NCI-H460 (cell line): ENCODE results near the gene UCMA. TPM values are rescaled to one million over a fixed set of nuclear protein-coding genes. Genes with fewer than 3 reads are reported as not detected.
A peak's percentile ranks its signal among the peaks of the same experiment; 100 is the strongest.
"Not testable (repeated sequence)": the region's sequence is repeated elsewhere in the genome, so short reads cannot be mapped to it uniquely, and the experiment has no call there.

Experiments
- DNase-seq: peaks from one replicate; pipeline ENCODE4 v3.0.0-alpha.2; 2016; ENCODE audit warnings: low read depth; ENCODE audit errors: extremely low read depth
- polyA plus RNA-seq: library from polyadenylated mRNA; depleted of rRNA; stranded (reverse); fragments of >200 nt; gene quantifications from 2 replicates; pipeline ENCODE4 v1.2.3, GENCODE V29; 2014; cell fraction: nucleus; rRNA removed
- total RNA-seq: library from RNA; depleted of rRNA; stranded (reverse); fragments of >200 nt; shearing (Covaris generic); gene quantifications from 2 replicates; pipeline ENCODE4 v1.2.3, GENCODE V29; 2014; rRNA removed

Gene UCMA
- total RNA-seq = not detected in 2 replicates
- not detected in 2 replicates for polyA plus RNA-seq

GRCh38 chr10:13234172-13234571 is at the start of gene UCMA:
Gene UCMA (minus strand): TSS chr10:13234374. CDS start chr10:13234258, 116 bp downstream.
- no peak for DNase-seq

DNA sequence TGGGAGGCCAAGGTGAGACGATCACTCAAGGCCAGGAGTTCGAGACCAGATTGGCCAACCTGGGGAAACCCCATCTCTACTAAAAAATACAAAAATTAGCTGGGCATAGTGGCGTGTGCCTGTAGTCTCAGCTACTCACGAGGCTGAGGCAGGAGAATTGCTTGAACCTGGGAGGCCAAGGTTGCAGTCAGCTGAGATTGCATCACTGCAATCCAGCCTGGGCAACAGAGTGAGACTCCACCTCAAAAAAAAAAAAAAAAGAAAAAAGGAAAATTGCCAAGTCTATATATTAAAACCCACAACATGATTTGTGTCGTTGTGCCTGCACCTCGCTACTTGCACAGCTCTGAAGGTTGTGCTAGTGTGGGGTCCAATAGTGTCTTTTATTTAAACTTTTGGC is 48.2 kb upstream of the UCMA start:
- not testable (repeated sequence) for DNase-seq

- DNase-seq = no peak
Measured at GRCh38 chr10:13276749-13277365, 42.7 kb upstream of the UCMA start.

GRCh38 chr10:13276146-13276545 is 42.0 kb upstream of the UCMA start:
- not testable (repeated sequence) for DNase-seq

- no peak for DNase-seq
Measured at GRCh38 chr10:13272164-13272571, 38.0 kb upstream of the UCMA start.

DNA sequence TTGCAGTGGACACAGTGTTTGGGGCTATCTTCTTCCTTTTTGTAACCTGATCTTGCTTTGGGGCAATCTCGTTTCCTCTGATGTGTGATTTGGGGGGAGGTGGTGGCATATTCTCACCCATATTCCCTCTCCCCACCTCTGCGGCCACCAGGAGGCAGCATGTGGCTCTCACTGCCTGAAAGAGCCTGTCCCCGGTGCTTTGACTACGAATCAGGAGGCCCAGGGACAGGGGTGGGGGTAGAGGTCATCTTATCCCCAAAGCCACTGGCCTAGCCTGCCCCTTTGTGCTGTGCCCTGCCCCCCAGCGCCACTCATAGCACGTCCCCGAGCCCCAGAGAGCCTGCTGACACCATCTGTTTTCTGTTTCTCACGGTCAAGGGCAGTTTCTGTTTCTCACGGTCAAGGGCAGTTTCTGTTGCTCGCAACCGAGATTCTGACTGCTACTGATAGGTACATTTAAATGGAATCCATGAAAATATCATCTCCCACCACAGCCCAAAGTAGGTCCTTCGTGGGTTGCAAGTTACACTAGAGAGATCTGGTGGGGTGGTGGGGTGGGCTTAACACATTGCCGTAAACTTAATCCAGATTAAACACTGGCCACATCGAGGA is 37.5 kb upstream of the UCMA start:
- DNase-seq = peak; percentile 7

DNA sequence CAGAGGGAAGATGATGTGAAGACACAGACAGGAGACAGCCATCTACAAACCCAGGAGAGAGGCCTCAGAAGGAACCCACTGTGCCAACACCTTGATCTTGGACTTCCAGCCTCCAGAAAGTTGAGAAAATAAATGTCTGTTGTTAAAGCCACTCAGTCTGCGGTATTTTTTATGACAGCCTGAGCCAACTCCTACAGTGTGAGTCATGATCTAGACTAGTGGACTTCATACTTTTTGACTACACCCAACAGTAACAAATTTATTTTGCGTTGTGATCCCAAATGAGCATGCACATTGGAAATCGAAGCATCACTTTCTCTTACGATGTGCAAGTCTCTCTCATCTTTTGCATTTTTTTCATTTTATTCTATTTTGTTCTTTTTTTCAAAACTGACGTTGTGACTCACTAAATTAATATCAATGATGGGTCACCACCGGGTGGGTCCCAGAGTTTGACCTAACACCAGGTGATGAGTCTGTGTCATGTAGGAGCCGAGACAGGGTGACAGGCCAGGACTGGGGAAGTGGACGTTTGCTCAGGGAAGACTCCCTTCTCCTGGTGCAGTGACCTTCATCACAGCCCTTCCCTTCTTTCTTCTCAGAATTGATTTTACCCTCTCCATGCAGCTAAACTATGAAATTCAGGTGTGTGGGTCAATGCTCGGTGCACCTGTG is 36.8 kb upstream of the UCMA start:
- no peak for DNase-seq

DNA sequence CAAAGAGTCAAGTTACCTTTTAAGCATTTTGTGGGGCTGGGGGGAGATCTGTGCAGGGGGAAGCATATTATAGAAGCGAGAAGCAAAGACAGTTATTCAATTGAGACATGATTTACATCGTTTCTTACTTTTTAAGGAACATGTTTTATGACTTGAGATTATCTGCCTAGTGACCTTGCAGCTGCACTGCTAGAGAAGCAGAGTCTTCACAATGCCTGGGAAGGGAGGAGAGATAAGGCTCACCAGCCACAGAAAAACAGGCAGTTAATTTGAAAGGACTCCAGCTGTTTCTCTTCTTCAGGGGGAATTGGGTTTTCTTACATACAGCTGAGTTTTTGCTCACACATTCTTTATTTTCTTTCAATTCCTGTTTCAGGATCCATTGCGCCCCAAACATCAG is 34.7 kb upstream of the UCMA start:
- no peak for DNase-seq

GRCh38 chr10:13268310-13268709 is 34.1 kb upstream of the UCMA start:
- DNase-seq = no peak

DNA sequence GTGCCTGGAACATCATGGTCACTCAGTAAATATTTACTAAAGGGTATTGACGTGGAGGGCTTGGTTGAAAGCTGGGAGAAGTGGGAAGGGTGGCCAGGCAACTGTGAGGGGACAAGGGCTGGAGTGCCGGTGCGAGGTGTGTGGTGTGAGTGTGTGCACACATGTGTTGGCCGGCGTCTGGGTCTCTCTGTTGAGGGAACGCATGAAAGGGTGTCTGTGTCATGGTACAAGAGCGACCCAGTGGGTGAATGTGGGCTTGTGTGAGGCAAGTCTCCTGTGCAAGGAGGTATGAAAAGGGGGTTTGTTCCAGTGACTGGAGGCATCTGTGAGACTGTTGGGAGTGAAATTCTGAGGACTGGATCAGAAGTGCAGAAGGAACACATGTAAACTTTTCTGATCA is 29.4 kb upstream of the UCMA start:
- DNase-seq = no peak

DNA sequence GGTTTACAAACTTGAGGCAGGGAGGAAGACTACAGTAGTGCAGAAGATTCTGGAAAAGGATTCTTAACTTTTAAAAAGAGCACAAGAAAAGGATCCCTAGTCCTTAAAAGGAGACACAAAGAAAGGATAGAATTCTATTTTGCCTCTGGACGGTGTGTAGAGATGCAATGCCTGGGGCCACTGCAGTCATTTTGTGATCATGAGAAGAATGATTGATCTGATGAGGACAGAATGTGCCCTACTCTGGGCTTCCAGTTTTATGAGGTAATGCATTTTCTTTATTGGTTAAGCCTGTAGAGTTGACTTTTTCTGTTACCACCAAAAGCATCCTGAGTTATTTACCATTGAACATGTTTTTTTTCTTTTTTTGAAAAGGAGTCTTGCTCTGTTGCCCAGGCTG is 28.3 kb upstream of the UCMA start:
- DNase-seq = no peak

DNA sequence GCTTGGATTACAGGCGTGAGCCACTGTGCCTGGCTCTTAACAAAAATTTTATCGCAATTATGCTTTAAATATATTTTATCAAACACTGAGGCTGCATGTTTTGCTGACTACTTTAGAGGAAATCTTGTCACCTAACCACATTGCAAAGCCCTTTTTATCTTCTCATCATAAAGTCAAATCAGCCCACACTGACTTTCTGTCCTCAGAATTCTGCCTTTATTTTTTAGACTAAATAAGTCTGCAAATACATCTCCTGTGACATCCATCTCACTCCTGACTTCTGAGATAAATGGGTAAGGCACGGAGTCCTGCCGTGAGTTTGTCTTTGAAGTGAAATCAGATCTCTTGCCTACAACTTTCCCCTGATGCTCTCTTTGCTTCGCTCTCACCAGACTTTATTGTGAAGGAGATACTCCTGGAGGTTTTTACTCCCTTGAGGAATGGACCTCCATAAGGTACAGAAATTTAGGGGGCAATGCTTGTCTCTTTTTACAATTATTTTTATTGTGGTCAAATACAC is 23.5 kb upstream of the UCMA start:
- DNase-seq = no peak

- DNase-seq = no peak
Measured at GRCh38 chr10:13256627-13257026, 22.5 kb upstream of the UCMA start.

DNA sequence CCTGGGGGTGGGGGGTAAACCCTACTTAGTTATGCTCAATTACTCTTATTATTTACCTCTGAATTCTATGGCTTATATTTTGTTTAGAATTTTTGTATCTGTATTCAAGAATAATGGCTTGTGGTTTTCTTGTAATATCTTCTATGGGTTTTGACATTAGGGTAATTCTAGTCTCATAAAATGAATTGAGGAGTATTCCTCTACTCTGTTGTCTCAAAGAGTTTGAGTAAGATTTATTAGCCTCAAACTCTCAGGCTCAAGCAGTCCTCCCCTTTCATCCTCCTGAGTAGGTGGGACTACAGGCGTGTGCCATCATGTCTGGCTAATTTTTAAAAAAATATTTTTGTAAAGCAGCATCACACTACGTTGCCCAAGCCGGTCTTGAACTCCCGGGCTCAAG is 19.6 kb upstream of the UCMA start:
- no peak for DNase-seq

GRCh38 chr10:13247784-13248183 is 13.6 kb upstream of the UCMA start:
- DNase-seq = no peak

GRCh38 chr10:13247246-13247645 is 13.1 kb upstream of the UCMA start:
- no peak for DNase-seq

DNA sequence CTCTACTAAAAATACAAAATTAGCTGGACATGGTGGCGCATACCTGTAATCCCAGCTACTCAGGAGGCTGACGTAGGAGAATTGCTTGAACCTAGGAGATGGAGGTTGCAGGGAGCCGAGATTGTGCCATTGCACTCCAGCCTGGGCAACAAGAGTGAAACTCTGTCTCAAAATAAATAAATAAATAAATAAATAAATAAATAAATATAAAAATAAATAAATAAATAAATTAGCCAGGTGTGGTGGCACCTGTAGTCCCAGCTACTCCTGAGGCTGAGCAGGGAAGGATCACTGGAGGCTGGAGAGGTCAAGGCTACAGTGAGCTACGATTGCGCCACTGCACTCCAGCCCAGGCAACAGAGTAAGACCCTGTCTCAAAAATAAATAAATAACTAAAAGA is 8.1 kb upstream of the UCMA start:
- not testable (repeated sequence) for DNase-seq

DNA sequence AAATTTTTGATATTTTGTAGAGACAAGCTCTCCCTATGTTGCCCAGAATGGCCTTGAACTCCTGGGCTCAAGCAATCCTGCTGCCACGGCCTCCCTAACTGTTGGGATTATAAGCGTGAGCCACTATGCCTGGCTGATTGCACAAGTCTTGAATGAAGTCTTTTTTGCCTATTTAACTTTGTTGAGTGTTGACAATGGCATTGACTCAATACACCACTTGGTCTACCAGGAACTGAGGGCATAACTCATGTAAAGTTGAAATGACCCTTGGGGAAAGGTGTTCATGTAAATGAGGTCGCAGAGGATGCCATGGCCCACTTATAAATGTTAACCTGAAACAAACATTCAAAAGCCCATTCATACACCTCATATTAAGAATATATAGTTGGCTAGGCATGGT is 7.4 kb upstream of the UCMA start:
- no peak for DNase-seq

DNA sequence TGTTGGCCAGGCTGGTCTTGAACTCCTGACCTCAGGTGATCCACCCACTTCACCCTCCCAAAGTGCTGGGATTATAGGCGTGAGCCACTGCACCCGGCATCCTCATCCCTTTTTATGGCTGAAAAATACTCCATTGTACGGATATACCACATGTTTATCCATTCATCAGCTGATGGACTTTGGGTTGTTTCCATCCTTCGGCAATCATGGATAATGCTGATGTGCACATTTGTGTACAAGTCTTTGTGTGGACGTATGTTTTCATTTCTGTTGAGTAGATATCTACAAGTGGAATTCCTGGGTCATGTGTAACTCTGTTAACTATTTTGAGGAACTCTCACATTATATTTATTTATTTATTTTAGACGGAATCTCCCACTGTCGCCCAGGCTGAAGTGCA is 5.7 kb upstream of the UCMA start:
- DNase-seq = no peak

GRCh38 chr10:13238271-13239077 is 4.3 kb upstream of the UCMA start:
- no peak for DNase-seq

GRCh38 chr10:13236638-13237037 is 2.5 kb upstream of the UCMA start:
- no peak for DNase-seq
